Calu3 (cell line): ENCODE data around the gene TSHZ1. TPM values are rescaled to one million over a fixed set of nuclear protein-coding genes. Genes with fewer than 3 reads are reported as not detected.

Source experiments
- BruUV-seq: library from RNA; stranded (reverse); fragments of 400-500 nt; replicated peaks from 2 replicates; lab custom pipeline; 2021; lab: Mats Ljungman, UMichigan
- CTCF ChIA-PET: fragments of 300-600 bp; sonication (Branson Sonifier 250); formaldehyde crosslinking; loops from one replicate; lab custom pipeline; 2022; ENCODE audit warnings: antibody characterized with exemption; lab: Charles Lee
- DNase-seq: peaks from one replicate; pipeline ENCODE4 v3.0.0; 2022
- H3K27ac Mint-ChIP-seq: one replicate; pipeline ENCODE4 v1.8.0; 2022; ENCODE audit warnings: mixed read lengths; ENCODE audit not compliant: unreplicated experiment
- H3K27me3 Mint-ChIP-seq: one replicate; pipeline ENCODE4 v1.8.0; 2022; ENCODE audit warnings: mixed read lengths; ENCODE audit not compliant: unreplicated experiment
- H3K36me3 Mint-ChIP-seq: one replicate; pipeline ENCODE4 v1.8.0; 2022; ENCODE audit warnings: mild to moderate bottlenecking, moderate library complexity, mixed read lengths; ENCODE audit not compliant: insufficient read depth, unreplicated experiment
- H3K4me1 Mint-ChIP-seq: one replicate; pipeline ENCODE4 v1.8.0; 2022; ENCODE audit warnings: mild to moderate bottlenecking, low read depth, mixed read lengths; ENCODE audit not compliant: unreplicated experiment
- H3K4me3 Mint-ChIP-seq: one replicate; pipeline ENCODE4 v1.8.0; 2022; ENCODE audit warnings: mild to moderate bottlenecking, low read depth, moderate library complexity, mixed read lengths; ENCODE audit not compliant: unreplicated experiment
- H3K9me3 Mint-ChIP-seq: one replicate; pipeline ENCODE4 v1.8.0; 2022; ENCODE audit warnings: low read depth, mixed read lengths; ENCODE audit not compliant: unreplicated experiment
- CTCF ChIP-seq: fragments of 200-600 bp; IDR thresholded peaks from one replicate; pipeline ENCODE4 v1.8.0; 2022; ENCODE audit warnings: antibody characterized with exemption; ENCODE audit not compliant: unreplicated experiment
- intact Hi-C: fragments of 100-400 bp; cut with micrococcal nuclease; formaldehyde crosslinking; loops from one replicate; pipeline ENCODE4 v1.10.0; 2022; ENCODE audit not compliant: unreplicated experiment
- total RNA-seq: library from RNA; stranded (reverse); gene quantifications from 2 replicates; pipeline ENCODE4 v1.2.3, GENCODE V29; 2022

TSHZ1 gene
- total RNA-seq, 1 experiment from 2014 or later, result 10.8 TPM

DNA sequence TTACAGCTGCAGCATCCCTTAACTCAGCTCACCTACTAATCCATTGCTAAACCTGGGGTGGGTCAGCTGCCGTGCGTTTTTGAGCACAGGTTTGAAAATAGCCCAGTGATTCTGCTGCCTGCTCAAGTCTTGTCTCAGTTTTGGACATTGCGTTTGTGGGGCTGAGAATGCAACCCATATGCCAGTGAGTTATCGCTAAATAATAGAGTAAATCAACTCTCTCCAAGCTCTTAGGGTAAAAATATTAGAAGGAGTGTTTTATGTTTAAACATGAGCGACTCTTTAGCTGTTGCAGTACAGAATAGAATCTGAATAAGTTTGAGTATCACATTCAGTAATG is 2.1 kb downstream of the TSHZ1 start:
- CTCF ChIA-PET, result interaction anchor here (1.6 kb wide), 1 partner anchor 18 kb away, joined by 3 read pairs; no protein-coding TSS in a partner anchor
- BruUV-seq, result no TSS peak
- DNase-seq, result no peak
- Mint-ChIP-seq H3K9me3 (no peaks in the 10 kb centered on the region), H3K36me3 (peaks cover 44% of the 10 kb centered on the region), H3K4me1 (peaks cover 40% of the 10 kb centered on the region), H3K27me3 (no peaks in the 10 kb centered on the region), H3K4me3 (peak overlapping the region; percentile 98), H3K27ac (peak overlapping the region; percentile 13)
- intact Hi-C loops, result loop anchor here (5.0 to 10.0 kb wide), 2 partner anchors 35 to 318 kb away; no protein-coding TSS in a partner anchor
- no peak for TF ChIP-seq CTCF

DNA sequence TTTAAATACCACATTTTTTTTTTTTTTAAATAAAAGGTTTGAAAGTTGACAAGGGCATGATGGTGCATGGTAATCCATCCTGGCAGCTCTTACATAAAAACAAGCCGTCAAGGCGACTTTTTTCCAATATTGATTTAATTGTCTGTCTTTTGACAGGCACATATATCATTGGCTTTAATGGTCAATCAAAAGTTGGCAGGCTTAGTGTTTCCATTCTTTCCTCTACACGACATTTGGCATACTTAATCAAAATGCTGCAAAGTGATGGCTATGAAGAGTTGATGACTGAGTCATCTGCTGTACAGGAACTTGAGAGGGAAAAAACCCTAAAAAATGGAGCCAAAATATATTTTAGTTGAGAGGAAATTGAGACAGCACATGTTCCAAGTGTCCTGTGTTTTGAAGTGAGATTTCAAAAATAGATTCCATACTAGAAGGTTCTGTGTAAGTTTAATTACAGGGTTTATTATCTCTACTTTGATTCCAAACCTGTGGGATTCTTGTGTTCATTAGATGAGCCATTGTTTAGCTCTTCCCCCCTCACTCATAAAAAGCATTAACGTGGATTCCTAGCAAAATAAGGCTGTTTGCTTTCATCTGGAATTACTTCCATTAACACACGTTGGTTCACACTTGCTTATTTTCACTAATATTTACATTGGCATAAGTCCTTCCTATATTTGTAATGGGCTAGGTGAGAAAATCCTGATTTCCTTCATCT is 3.2 kb downstream of the TSHZ1 start:
- no TSS peak for BruUV-seq
- intact Hi-C loops, result loop anchor here (1.0 to 10.0 kb wide), 3 partner anchors 13 to 319 kb away; no protein-coding TSS in a partner anchor
- H3K9me3 Mint-ChIP-seq, result no peaks in the 10 kb centered on the region
- CTCF ChIA-PET, result interaction anchor here (1.6 kb wide), 1 partner anchor 17 kb away, joined by 3 read pairs; no protein-coding TSS in a partner anchor
- peaks cover 35% of the 10 kb centered on the region for H3K36me3 Mint-ChIP-seq
- TF ChIP-seq CTCF, result no peak
- DNase-seq, result no peak
- H3K27ac Mint-ChIP-seq, result peak overlapping the region; percentile 39
- H3K27me3 Mint-ChIP-seq, result no peaks in the 10 kb centered on the region
- peaks cover 47% of the 10 kb centered on the region for H3K4me1 Mint-ChIP-seq
- H3K4me3 Mint-ChIP-seq, result no peak overlapping the region

- no peak for TF ChIP-seq CTCF
- no TSS peak for BruUV-seq
- intact Hi-C loops, result loop anchor here (1.0 to 10.0 kb wide), 3 partner anchors 12 to 320 kb away; no protein-coding TSS in a partner anchor
- peaks cover 47% of the 10 kb centered on the region for H3K4me1 Mint-ChIP-seq
- H3K36me3 Mint-ChIP-seq, result peaks cover 31% of the 10 kb centered on the region
- H3K27me3 Mint-ChIP-seq, result no peaks in the 10 kb centered on the region
- H3K9me3 Mint-ChIP-seq, result no peaks in the 10 kb centered on the region
- CTCF ChIA-PET, result no interaction called here
- H3K4me3 Mint-ChIP-seq, result no peak overlapping the region
- peak overlapping the region; percentile 39 for H3K27ac Mint-ChIP-seq
- no peak for DNase-seq
These were observed 3.7 kb downstream of the TSHZ1 start for GRCh38 chr18:75214332-75214690.

DNA sequence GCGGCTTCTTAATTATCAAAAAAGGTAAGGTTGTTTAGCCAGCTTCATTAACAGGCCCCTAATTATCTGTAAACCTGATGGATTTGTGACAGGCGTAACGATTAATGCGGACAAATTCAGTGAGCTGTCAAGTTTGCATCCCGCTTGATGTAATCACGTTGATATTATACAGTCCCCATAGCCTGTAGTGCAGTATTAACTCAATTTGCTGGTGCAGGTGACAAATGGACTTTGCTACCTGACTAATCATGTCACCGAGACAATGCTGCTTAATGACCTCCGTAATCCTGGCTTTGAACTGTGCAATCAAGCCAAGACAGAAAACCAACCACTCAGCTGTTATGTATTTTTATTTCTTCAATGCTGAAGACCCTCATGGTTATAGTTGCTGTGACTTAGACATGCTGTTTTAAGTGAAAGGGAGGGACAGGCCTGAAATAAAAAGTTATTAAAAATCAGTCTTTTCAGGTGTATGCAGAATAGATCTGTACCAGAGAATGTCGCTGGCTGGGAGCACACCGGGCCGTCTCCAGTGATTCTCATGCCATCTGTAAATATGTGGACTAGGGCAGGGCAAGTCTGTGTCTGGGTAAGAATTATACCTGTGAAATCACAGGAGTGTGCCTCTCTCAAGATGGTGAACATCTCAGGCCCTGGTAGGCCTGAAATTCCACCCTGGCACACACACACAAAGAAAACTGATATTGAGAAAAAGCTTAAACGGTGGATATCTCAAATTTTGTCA is 4.3 kb downstream of the TSHZ1 start:
- intact Hi-C loops, result loop anchor here (1.0 to 10.0 kb wide), 4 partner anchors 11 to 563 kb away; no protein-coding TSS in a partner anchor
- H3K9me3 Mint-ChIP-seq, result no peaks in the 10 kb centered on the region
- BruUV-seq, result no TSS peak
- no peaks in the 10 kb centered on the region for H3K27me3 Mint-ChIP-seq
- CTCF ChIA-PET, result interaction anchor here (0.6 kb wide), 1 partner anchor 89 kb away, joined by 3 read pairs; no protein-coding TSS in a partner anchor
- peaks cover 25% of the 10 kb centered on the region for H3K36me3 Mint-ChIP-seq
- peaks cover 47% of the 10 kb centered on the region for H3K4me1 Mint-ChIP-seq
- no peak for DNase-seq
- H3K4me3 Mint-ChIP-seq, result no peak overlapping the region
- H3K27ac Mint-ChIP-seq, result no peak overlapping the region
- no peak for TF ChIP-seq CTCF
